HG03571 (cell line): Measurements from ENCODE around the gene MAP3K2.

Source experiments
- ATAC-seq: cut with Tn5 transposase; IDR thresholded peaks from one replicate; pipeline ENCODE4 v1.9.1; 2021; ENCODE audit not compliant: unreplicated experiment

MAP3K2 gene

GRCh38 chr2:127308586-127309138 lies 79.1 kb downstream of the MAP3K2 start:
- no peak for ATAC-seq

GRCh38 chr2:127305990-127306585 lies 81.7 kb downstream of the MAP3K2 start:
- ATAC-seq: no peak

GRCh38 chr2:127302168-127302567 lies 85.6 kb downstream of the MAP3K2 start:
- no peak for ATAC-seq

- ATAC-seq: peak; percentile 98
Measured at GRCh38 chr2:127293748-127294562, 93.8 kb downstream of the MAP3K2 start, which contains the start of gene ERCC3. Gene ERCC3, minus strand, starts transcription at chr2:127294144. Its CDS starts 63 bp downstream, at chr2:127294081.

GRCh38 chr2:127293386-127293747 lies 94.4 kb downstream of the MAP3K2 start:
- no peak for ATAC-seq

- ATAC-seq: no peak
Measured at GRCh38 chr2:127288274-127288673, 99.5 kb downstream of the MAP3K2 start.

GRCh38 chr2:127283275-127283674 lies 104.5 kb downstream of the MAP3K2 start:
- no peak for ATAC-seq

- no peak for ATAC-seq
Measured at GRCh38 chr2:127280693-127281092, 107.1 kb downstream of the MAP3K2 start.

GRCh38 chr2:127279781-127280180 lies 108.0 kb downstream of the MAP3K2 start:
- ATAC-seq: no peak

- no peak for ATAC-seq
Measured at GRCh38 chr2:127278959-127279358, 108.8 kb downstream of the MAP3K2 start.

GRCh38 chr2:127277028-127277427 lies 110.7 kb downstream of the MAP3K2 start:
- peak; percentile 83 for ATAC-seq

GRCh38 chr2:127275789-127276188 lies 112.0 kb downstream of the MAP3K2 start:
- no peak for ATAC-seq

- ATAC-seq: no peak
Measured at GRCh38 chr2:127275356-127275755, 112.4 kb downstream of the MAP3K2 start.

GRCh38 chr2:127270663-127271062 lies 117.1 kb downstream of the MAP3K2 start:
- ATAC-seq: no peak

- ATAC-seq: no peak
Measured at GRCh38 chr2:127261804-127262406, 125.9 kb downstream of the MAP3K2 start.

- no peak for ATAC-seq
Measured at GRCh38 chr2:127259355-127259754, 128.4 kb downstream of the MAP3K2 start.

GRCh38 chr2:127256866-127257265 lies 130.9 kb downstream of the MAP3K2 start:
- no peak for ATAC-seq

GRCh38 chr2:127256381-127256780 lies 131.4 kb downstream of the MAP3K2 start:
- ATAC-seq: no peak

GRCh38 chr2:127255721-127256120 lies 132.1 kb downstream of the MAP3K2 start:
- no peak for ATAC-seq

- no peak for ATAC-seq
Measured at GRCh38 chr2:127255146-127255545, 132.6 kb downstream of the MAP3K2 start.

GRCh38 chr2:127254386-127254981 lies 133.3 kb downstream of the MAP3K2 start:
- no peak for ATAC-seq
